HepG2 (cell line): ENCODE results near the gene SETD1A. TPM values are rescaled to one million over a fixed set of nuclear protein-coding genes. Genes with fewer than 3 reads are reported as not detected.

Source experiments
- ATAC-seq: fragments of 200-7000 bp; cut with Tn5 transposase; 3 replicates; pipeline ENCODE4 v1.9.1; 2020; ENCODE audit warnings: mild to moderate bottlenecking, moderate library complexity
- BruUV-seq: library from RNA; stranded (reverse); fragments of 400-500 nt; replicated peaks from 2 replicates; lab custom pipeline; 2021; lab: Mats Ljungman, UMichigan
- CTCF ChIA-PET: fragments of 300-600 bp; formaldehyde crosslinking; extraction: SDS; loops from one replicate; lab custom pipeline; 2021; ENCODE audit warnings: low total read pairs, inconsistent platforms, low intra/inter-chr PET ratio; lab: Yijun Ruan, JAX
- POLR2A ChIA-PET: fragments of 350-600 bp; sonication (Branson Sonifier 250); formaldehyde crosslinking; loops from one replicate; lab custom pipeline; 2020; ENCODE audit warnings: antibody characterized with exemption, inconsistent platforms; lab: Yijun Ruan, JAX
- DNase-seq: peaks from one replicate; pipeline ENCODE4 v3.0.0-alpha.2; 2015; ENCODE audit warnings: low spot score
- FAIRE-seq: peaks from 3 replicates; lab custom pipeline; 2011; peaks lifted over from hg19 to GRCh38; lab: Jason Lieb, UNC
- H2AFZ ChIP-seq: one replicate; pipeline ENCODE4 v1.6.1; 2011; ENCODE audit warnings: low read length, inconsistent platforms
- H3K27ac ChIP-seq: fragments of 300-600 bp; 3 replicates; pipeline ENCODE4 v1.8.0; 2011; ENCODE audit warnings: mixed run types, mild to moderate bottlenecking, mixed read lengths, low read length, inconsistent platforms; ENCODE audit not compliant: insufficient read depth; ENCODE audit errors: extremely low read length
- H3K27me3 ChIP-seq, 2 experiments: fragments of 200-600 bp in 1 of 2; 2 replicates in 1 of 2; 3 replicates in 1 of 2; pipeline versions ENCODE4 v1.6.0 to v1.8.0; 2011; ENCODE audit warnings: low read length in 2 of 2, mild to moderate bottlenecking in 2 of 2, moderate library complexity in 2 of 2, inconsistent platforms in 1 of 2; ENCODE audit not compliant: insufficient read depth in 2 of 2, control insufficient read depth in 1 of 2
- H3K36me3 ChIP-seq, 2 experiments: fragments of 200-600 bp in 1 of 2; replicated peaks in 1 of 2; 2 replicates in 1 of 2; 3 replicates in 1 of 2; pipeline versions ENCODE4 v1.5.1 to v1.8.0; 2011; ENCODE audit warnings: low read length in 2 of 2, inconsistent platforms in 1 of 2; ENCODE audit not compliant: insufficient read depth in 2 of 2, control insufficient read depth in 1 of 2
- H3K4me1 ChIP-seq: 2 replicates; pipeline ENCODE4 v1.5.1; 2012; ENCODE audit warnings: low read length, inconsistent platforms; ENCODE audit not compliant: insufficient read depth
- H3K4me2 ChIP-seq: 2 replicates; pipeline ENCODE4 v1.6.0; 2011; ENCODE audit warnings: low read depth, low read length, inconsistent platforms
- H3K4me3 ChIP-seq, 3 experiments: fragments of 200-600 bp in 1 of 3; sonication (generic), shearing (Covaris generic) in 1 of 3; replicated peaks in 1 of 3; 2 replicates each; pipeline ENCODE4 v1.5.1; 2011 to 2016; ENCODE audit warnings: low read length in 3 of 3, inconsistent platforms in 2 of 3, low read depth in 2 of 3, mild to moderate bottlenecking in 2 of 3, control low read depth in 1 of 3, mixed read lengths in 1 of 3; ENCODE audit not compliant: insufficient read depth in 1 of 3
- H3K79me2 ChIP-seq: one replicate; pipeline ENCODE4 v1.6.1; 2011; ENCODE audit warnings: low read length, inconsistent platforms; ENCODE audit not compliant: insufficient read depth
- H3K9ac ChIP-seq: 2 replicates; pipeline ENCODE4 v1.6.0; 2011; ENCODE audit warnings: mild to moderate bottlenecking, low read depth, low read length, inconsistent platforms; ENCODE audit not compliant: insufficient read depth
- H3K9me3 ChIP-seq: 2 replicates; pipeline ENCODE4 v1.5.1; 2012; ENCODE audit warnings: mild to moderate bottlenecking, low read length
- H4K20me1 ChIP-seq: 2 replicates; pipeline ENCODE4 v1.6.0; 2011; ENCODE audit warnings: inconsistent platforms, mild to moderate bottlenecking, low read length, moderate library complexity; ENCODE audit not compliant: insufficient read depth
- ATAD3A ChIP-seq: sonication (generic); formaldehyde crosslinking; IDR thresholded peaks from 2 replicates; pipeline ENCODE4 v1.4.0; 2020; ENCODE audit warnings: missing genetic modification reagents
- CBFB ChIP-seq: sonication (generic); formaldehyde crosslinking; IDR thresholded peaks from 2 replicates; pipeline ENCODE4 v1.4.0; 2020; ENCODE audit warnings: missing genetic modification reagents
- SNAPC2 ChIP-seq: sonication (generic); formaldehyde crosslinking; IDR thresholded peaks from 2 replicates; pipeline ENCODE4 v1.8.1; 2022; ENCODE audit warnings: mild to moderate bottlenecking, missing genetic modification reagents
- ZBTB3 ChIP-seq: sonication (generic); formaldehyde crosslinking; IDR thresholded peaks from 2 replicates; pipeline ENCODE4 v1.4.0; 2020; ENCODE audit warnings: low read depth, mild to moderate bottlenecking, moderate library complexity, missing genetic modification reagents, borderline replicate concordance
- ZBTB40 ChIP-seq, 2 experiments: fragments of 450-650 bp in 1 of 2; sonication (generic) in 1 of 2; formaldehyde crosslinking in 1 of 2; IDR thresholded peaks; 2 replicates each; pipeline versions ENCODE4 v1.6.1 to v1.8.0; 2016 to 2022; ENCODE audit warnings: antibody characterized with exemption in 1 of 2, mild to moderate bottlenecking in 1 of 2, missing genetic modification reagents in 1 of 2
- ZBTB46 ChIP-seq: sonication (generic); formaldehyde crosslinking; IDR thresholded peaks from 2 replicates; pipeline ENCODE4 v1.4.0; 2020; ENCODE audit warnings: mild to moderate bottlenecking, missing genetic modification reagents, borderline replicate concordance
- ZKSCAN5 ChIP-seq: sonication (generic); formaldehyde crosslinking; IDR thresholded peaks from 2 replicates; pipeline ENCODE4 v1.5.1; 2020; ENCODE audit warnings: mild to moderate bottlenecking, missing genetic modification reagents
- ZNF3 ChIP-seq: IDR thresholded peaks from 2 replicates; pipeline ENCODE4 v1.7.0; 2017; ENCODE audit warnings: inconsistent platforms
- ZNF7 ChIP-seq: IDR thresholded peaks from 2 replicates; pipeline ENCODE4 v1.6.1; 2016; ENCODE audit warnings: missing biosample characterization, missing genetic modification reagents
- ZNF766 ChIP-seq: sonication (generic); formaldehyde crosslinking; IDR thresholded peaks from 2 replicates; pipeline ENCODE4 v1.5.0; 2020; ENCODE audit warnings: missing genetic modification reagents, borderline replicate concordance
- ZXDC ChIP-seq: sonication (generic); formaldehyde crosslinking; IDR thresholded peaks from 2 replicates; pipeline ENCODE4 v1.5.0; 2020; ENCODE audit warnings: mild to moderate bottlenecking, missing genetic modification reagents
- WGBS: methylation state at CpG from one replicate; pipeline ENCODE4 v1.1.6; 2017; ENCODE audit warnings: low lambda C conversion rate; 5-methylcytosine and 5-hydroxymethylcytosine counted together
- in situ Hi-C: cut with HindIII; loops from 2 replicates; pipeline ENCODE4 v1.10.0; 2017; ENCODE audit warnings: low pct_unique_long_range_greater_than_20kb; ENCODE audit not compliant: extremely low pct_ligation_motif_present
- intact Hi-C: fragments of 100-400 bp; cut with micrococcal nuclease; formaldehyde crosslinking; loops from one replicate; pipeline ENCODE4 v1.10.0; 2022; ENCODE audit not compliant: unreplicated experiment
- polyA plus RNA-seq, 8 experiments: library from polyadenylated mRNA; depleted of rRNA in 3 of 8; stranded (reverse) in 7 of 8; unstranded in 1 of 8; fragments of >200 nt; fragmentation: Illumina TruSeq in 4 of 8; extraction: Trizol in 4 of 8; gene quantifications; 2 replicates each; pipeline versions ENCODE4 v1.2.1 to v1.2.3, GENCODE V29; 2011 to 2016; ENCODE audit warnings: low read depth in 4 of 8, missing spikeins in 1 of 8, mixed read lengths in 1 of 8; ENCODE audit not compliant: insufficient read depth in 1 of 8
- total RNA-seq, 5 experiments: library from RNA; depleted of rRNA; stranded (reverse); fragments of >200 nt; fragmentation: Illumina TruSeq; extraction: Trizol; gene quantifications; 2 replicates each; pipeline ENCODE4 v1.2.3, GENCODE V29; 2016; ENCODE audit warnings: low read depth in 1 of 5

Gene SETD1A
- total and polyA plus RNA-seq, 2 of the 13 experiments (the other 11 are each of a cell fraction or from before 2014, with no cell fraction given): 3.8 to 5.6 TPM

GRCh38 chr16:30920891-30921290, 36.7 kb upstream of the SETD1A start:
- WGBS: 88% methylated on average over 2 of the region's 2 CpGs
- no TSS peak for BruUV-seq
- no peak for DNase-seq
- ATAC-seq: no peak
- Histone ChIP-seq H3K27me3 (no peaks in the 10 kb centered on the region; a peak in 1 of 5 replicates), H4K20me1 (no peaks in the 10 kb centered on the region; the same call in 1 of the 2 replicates), H3K36me3 (peaks cover 0 to under 1% of the 10 kb centered on the region in 2 experiments; a peak in 1 of 5 replicates), H3K4me2 (no peak overlapping the region), H3K9me3 (no peaks in the 10 kb centered on the region), H3K4me1 (peaks cover 19% of the 10 kb centered on the region), H3K9ac (no peak overlapping the region), H2AFZ (no peak overlapping the region), H3K27ac (no peak overlapping the region), H3K4me3 (no peak overlapping the region), H3K79me2 (no peaks in the 10 kb centered on the region)
- in situ Hi-C loops: loop anchor here (5.0 kb wide), 1 partner anchor 79 kb away; no protein-coding TSS in a partner anchor
- FAIRE-seq: no peak
- ChIA-PET POLR2A (no interaction called here), CTCF (interaction anchor here (0.8 to 2.8 kb wide), 2 partner anchors 76 to 107 kb away, joined by 3 to 19 read pairs; no protein-coding TSS in a partner anchor)
- intact Hi-C loops: loop anchor here (1.0 to 10.0 kb wide), 2 partner anchors 77 to 226 kb away; partner anchors contain the start of gene SRCAP
- TF ChIP-seq ZNF7 (CRISPR knock-in tag): no peak
- no peak for TF ChIP-seq CBFB (CRISPR knock-in tag)
- no peak for TF ChIP-seq ZNF766
- no peak for TF ChIP-seq ZBTB3 (CRISPR knock-in tag)
- TF ChIP-seq ZNF3 (CRISPR knock-in tag): no peak
- TF ChIP-seq ZXDC (CRISPR knock-in tag): no peak
- no peak for TF ChIP-seq SNAPC2 (CRISPR knock-in tag)
- TF ChIP-seq ZKSCAN5 (CRISPR knock-in tag): no peak
- TF ChIP-seq ZBTB40 (IDR thresholded peaks at IDR 0.05): no peak
- no peak for TF ChIP-seq ZBTB40 (CRISPR knock-in tag; IDR thresholded peaks at IDR 0.05)
- no peak for TF ChIP-seq ATAD3A (CRISPR knock-in tag)
- TF ChIP-seq ZBTB46 (CRISPR knock-in tag): no peak
